Endothelial cell of umbilical vein (primary cell): ENCODE measurements around the gene SLC35F3. TPM values are rescaled to one million over a fixed set of nuclear protein-coding genes. Genes with fewer than 3 reads are reported as not detected.

Experiments used
- BruUV-seq: library from RNA; stranded (reverse); fragments of 400-500 nt; replicated peaks from 2 replicates; lab custom pipeline; 2021; lab: Mats Ljungman, UMichigan
- CTCF ChIA-PET: fragments of 300-600, 350-600 bp; sonication (Branson Sonifier 250); formaldehyde crosslinking; loops from one replicate; lab custom pipeline; 2021; ENCODE audit warnings: antibody characterized with exemption, inconsistent platforms; lab: Charles Lee
- POLR2A ChIA-PET: fragments of 300-600, 350-600 bp; sonication (Branson Sonifier 250); formaldehyde crosslinking; loops from one replicate; lab custom pipeline; 2021; ENCODE audit warnings: antibody characterized with exemption, inconsistent platforms; lab: Charles Lee
- DNase-seq: peaks from one replicate; pipeline ENCODE4 v3.0.0-alpha.2; 2011; ENCODE audit warnings: low read depth, low spot score
- FAIRE-seq: peaks from 2 replicates; lab custom pipeline; 2011; peaks lifted over from hg19 to GRCh38; lab: Jason Lieb, UNC
- H2AFZ ChIP-seq: 2 replicates; pipeline ENCODE4 v1.6.0; 2012; ENCODE audit warnings: low read depth, low read length, control low read depth, inconsistent platforms
- H3K27ac ChIP-seq: 2 replicates; pipeline ENCODE4 v1.5.1; 2011; ENCODE audit warnings: low read depth, mild to moderate bottlenecking, control low read depth, low read length, moderate library complexity; ENCODE audit not compliant: insufficient read depth
- H3K27me3 ChIP-seq, 2 experiments: 2 replicates each; pipeline versions ENCODE4 v1.6.0 to v1.6.1; 2011; ENCODE audit warnings: low read length in 2 of 2, mixed read lengths in 1 of 2; ENCODE audit not compliant: control insufficient read depth in 2 of 2, insufficient read depth in 2 of 2
- H3K36me3 ChIP-seq, 2 experiments: 2 replicates in 1 of 2; 3 replicates in 1 of 2; pipeline ENCODE4 v1.5.1; 2011; ENCODE audit warnings: low read length in 2 of 2, mild to moderate bottlenecking in 1 of 2, moderate library complexity in 1 of 2; ENCODE audit not compliant: control insufficient read depth in 2 of 2, insufficient read depth in 2 of 2; ENCODE audit errors: extremely low read depth in 1 of 2
- H3K4me1 ChIP-seq: 3 replicates; pipeline ENCODE4 v1.5.1; 2011; ENCODE audit warnings: mild to moderate bottlenecking, low read length; ENCODE audit not compliant: control insufficient read depth, insufficient read depth; ENCODE audit errors: extremely low read depth
- H3K4me2 ChIP-seq: 2 replicates; pipeline ENCODE4 v1.6.1; 2011; ENCODE audit warnings: low read length, control low read depth, mixed read lengths; ENCODE audit not compliant: insufficient read depth
- H3K4me3 ChIP-seq, 3 experiments: fragments of 200-600 bp in 1 of 3; sonication (generic), shearing (Covaris generic) in 1 of 3; replicated peaks in 1 of 3; 2 replicates each; pipeline ENCODE4 v1.5.1; 2011 to 2016; ENCODE audit warnings: control low read depth in 3 of 3, low read length in 3 of 3, mild to moderate bottlenecking in 2 of 3, inconsistent platforms in 1 of 3, low read depth in 1 of 3, moderate library complexity in 1 of 3; ENCODE audit not compliant: insufficient read depth in 1 of 3
- H3K79me2 ChIP-seq: 2 replicates; pipeline ENCODE4 v1.6.0; 2012; ENCODE audit warnings: low read length, inconsistent platforms; ENCODE audit not compliant: control insufficient read depth, insufficient read depth
- H3K9ac ChIP-seq: replicated peaks from 2 replicates; pipeline ENCODE3; 2011; ENCODE audit warnings: low read length, control low read depth; ENCODE audit not compliant: insufficient read depth; ENCODE audit errors: extremely low read depth
- H3K9me1 ChIP-seq: replicated peaks from 3 replicates; pipeline ENCODE4 v1.6.0; 2011; ENCODE audit warnings: mild to moderate bottlenecking, low read length; ENCODE audit not compliant: control insufficient read depth, insufficient read depth; ENCODE audit errors: extremely low read depth
- H3K9me3 ChIP-seq: replicated peaks from 2 replicates; pipeline ENCODE4 v1.5.1; 2012; ENCODE audit warnings: low read length, inconsistent platforms; ENCODE audit not compliant: control insufficient read depth, insufficient read depth
- H4K20me1 ChIP-seq: replicated peaks from 2 replicates; pipeline ENCODE3; 2011; ENCODE audit warnings: mild to moderate bottlenecking, low read length; ENCODE audit not compliant: control insufficient read depth, insufficient read depth; ENCODE audit errors: extremely low read depth
- EZH2 ChIP-seq: IDR thresholded peaks from 2 replicates; pipeline ENCODE4 v1.6.1; 2012; ENCODE audit warnings: borderline replicate concordance, low read depth, mild to moderate bottlenecking, moderate library complexity, low read length, inconsistent platforms; ENCODE audit not compliant: severe bottlenecking
- FOS ChIP-seq: IDR thresholded peaks from 2 replicates; pipeline ENCODE4 v1.6.1; 2011; ENCODE audit warnings: mild to moderate bottlenecking, low read length, moderate library complexity, borderline replicate concordance; ENCODE audit not compliant: insufficient read depth
- GATA2 ChIP-seq: IDR thresholded peaks from 2 replicates; pipeline ENCODE4 v1.7.0; 2011; ENCODE audit warnings: low read depth, mild to moderate bottlenecking, moderate library complexity, mixed read lengths, low read length; ENCODE audit not compliant: insufficient read length, insufficient read depth
- JUN ChIP-seq: IDR thresholded peaks from 2 replicates; pipeline ENCODE4 v1.6.1; 2011; ENCODE audit warnings: borderline replicate concordance, low read depth; ENCODE audit not compliant: insufficient read length, insufficient read depth
- MYC ChIP-seq: IDR thresholded peaks from one replicate; pipeline ENCODE4 v1.6.1; 2011; ENCODE audit warnings: mild to moderate bottlenecking, low read depth, low read length
- POLR2A ChIP-seq: IDR thresholded peaks from 2 replicates; pipeline ENCODE4 v1.6.1; 2012; ENCODE audit warnings: low read depth, mild to moderate bottlenecking, control low read depth, low read length
- POLR2AphosphoS5 ChIP-seq: IDR thresholded peaks from 2 replicates; pipeline ENCODE4 v1.6.1; 2012; ENCODE audit warnings: low read depth, mild to moderate bottlenecking, control low read depth, low read length, moderate library complexity; ENCODE audit not compliant: insufficient read depth
- dilution Hi-C: fragments of 300-500 bp; cut with MboI; formaldehyde crosslinking; loops from one replicate; pipeline ENCODE4 v1.15.0; 2019; ENCODE audit warnings: low sequenced_read_pairs; ENCODE audit not compliant: extremely low pct_ligation_motif_present
- intact Hi-C: fragments of 100-400 bp; cut with micrococcal nuclease; formaldehyde crosslinking; loops from one replicate; pipeline ENCODE4 v1.10.0; 2022
- polyA plus RNA-seq, 4 experiments: library from polyadenylated mRNA; depleted of rRNA in 3 of 4; stranded (reverse) in 3 of 4; unstranded in 1 of 4; fragments of >200 nt; gene quantifications; 2 replicates each; pipeline versions ENCODE4 v1.2.1 to v1.2.3, GENCODE V29; 2011 to 2012; ENCODE audit warnings: missing spikeins in 1 of 4
- total RNA-seq: library from RNA; stranded (reverse); gene quantifications from 2 replicates; pipeline ENCODE4 v1.2.3, GENCODE V29; 2021
- TF ChIP-seq, protein P1 (sequence below), 2 donors: IDR thresholded peaks; 1 replicate in 1 of 2; 2 replicates in 1 of 2; pipeline ENCODE4 v1.5.1; 2011; ENCODE audit warnings: low read length in 2 of 2, mild to moderate bottlenecking in 2 of 2, moderate library complexity in 2 of 2, control low read depth in 1 of 2, inconsistent platforms in 1 of 2, low read depth in 1 of 2; ENCODE audit not compliant: insufficient read depth in 1 of 2; ENCODE audit errors: extremely low read depth in 1 of 2
- TF ChIP-seq, protein P2 (sequence below): IDR thresholded peaks from 2 replicates; pipeline ENCODE4 v1.6.1; 2011; ENCODE audit not compliant: insufficient read depth, insufficient read length

SLC35F3 gene
- total and polyA plus RNA-seq, 2 donors (not counting 3 experiments of a cell fraction or from before 2014, with no cell fraction given) = not detected

DNA sequence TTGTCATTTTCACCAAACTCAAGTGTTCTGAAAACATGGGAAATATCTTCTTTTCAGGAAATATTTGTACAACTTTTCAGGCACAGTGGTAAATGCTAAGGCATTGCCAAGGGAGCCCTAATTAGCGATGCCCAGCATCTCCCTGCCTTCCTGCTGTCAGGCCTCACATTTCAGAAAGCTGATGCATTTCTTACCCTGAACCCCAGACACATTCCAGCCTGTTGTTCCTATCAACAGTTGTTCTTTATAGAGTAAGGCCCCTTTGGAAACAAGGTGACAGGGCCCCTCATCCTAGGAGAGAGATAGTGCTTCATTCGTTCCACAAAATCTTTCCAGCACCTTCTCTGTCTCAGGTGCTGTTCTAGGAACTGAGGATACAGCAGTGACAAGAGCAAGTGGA, 332.9 kb downstream of the SLC35F3 start:
- no peak overlapping the region for H3K27ac ChIP-seq
- FAIRE-seq = no peak
- BruUV-seq = no TSS peak

More for the DNA sequence above, 332.9 kb downstream of the SLC35F3 start:
- dilution Hi-C loops = no loop called here
- CTCF ChIA-PET = no interaction called here
- no peaks in the 10 kb centered on the region for H3K9me1 ChIP-seq
- H4K20me1 ChIP-seq = no peaks in the 10 kb centered on the region
- no peak overlapping the region for H3K9ac ChIP-seq
- no peak for DNase-seq
- no peaks in the 10 kb centered on the region for H3K9me3 ChIP-seq
- H3K4me2 ChIP-seq = no peak overlapping the region
- no peak overlapping the region for H3K4me3 ChIP-seq
- intact Hi-C loops = no loop called here
- POLR2A ChIA-PET = interaction anchor here (0.5 kb wide), 1 partner anchor 11 kb away, joined by 3 read pairs; no protein-coding TSS in a partner anchor
- H2AFZ ChIP-seq = no peak overlapping the region
- TF ChIP-seq EZH2 (no peak), JUN (no peak), MYC (no peak), FOS (no peak), POLR2AphosphoS5 (no peak), POLR2A (no peak), GATA2 (no peak)
- TF ChIP-seq, protein P1, sequence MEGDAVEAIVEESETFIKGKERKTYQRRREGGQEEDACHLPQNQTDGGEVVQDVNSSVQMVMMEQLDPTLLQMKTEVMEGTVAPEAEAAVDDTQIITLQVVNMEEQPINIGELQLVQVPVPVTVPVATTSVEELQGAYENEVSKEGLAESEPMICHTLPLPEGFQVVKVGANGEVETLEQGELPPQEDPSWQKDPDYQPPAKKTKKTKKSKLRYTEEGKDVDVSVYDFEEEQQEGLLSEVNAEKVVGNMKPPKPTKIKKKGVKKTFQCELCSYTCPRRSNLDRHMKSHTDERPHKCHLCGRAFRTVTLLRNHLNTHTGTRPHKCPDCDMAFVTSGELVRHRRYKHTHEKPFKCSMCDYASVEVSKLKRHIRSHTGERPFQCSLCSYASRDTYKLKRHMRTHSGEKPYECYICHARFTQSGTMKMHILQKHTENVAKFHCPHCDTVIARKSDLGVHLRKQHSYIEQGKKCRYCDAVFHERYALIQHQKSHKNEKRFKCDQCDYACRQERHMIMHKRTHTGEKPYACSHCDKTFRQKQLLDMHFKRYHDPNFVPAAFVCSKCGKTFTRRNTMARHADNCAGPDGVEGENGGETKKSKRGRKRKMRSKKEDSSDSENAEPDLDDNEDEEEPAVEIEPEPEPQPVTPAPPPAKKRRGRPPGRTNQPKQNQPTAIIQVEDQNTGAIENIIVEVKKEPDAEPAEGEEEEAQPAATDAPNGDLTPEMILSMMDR (IDR thresholded peaks at IDR 0.05; ENCODE audit: extremely low read depth in 1 of 2, insufficient read depth in 1 of 2, low read depth in 1 of 2, low read length in 2 of 2) = no peak
- TF ChIP-seq, protein P2, sequence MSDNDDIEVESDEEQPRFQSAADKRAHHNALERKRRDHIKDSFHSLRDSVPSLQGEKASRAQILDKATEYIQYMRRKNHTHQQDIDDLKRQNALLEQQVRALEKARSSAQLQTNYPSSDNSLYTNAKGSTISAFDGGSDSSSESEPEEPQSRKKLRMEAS = no peak
- no peaks in the 10 kb centered on the region for H3K36me3 ChIP-seq
- no peaks in the 10 kb centered on the region for H3K79me2 ChIP-seq
- H3K4me1 ChIP-seq = no peaks in the 10 kb centered on the region
- no peaks in the 10 kb centered on the region for H3K27me3 ChIP-seq
